ENCODE measurements around the gene SSBP3.
"Not testable (repeated sequence)": the region's sequence is repeated elsewhere in the genome, so short reads cannot be mapped to it uniquely, and the experiment has no call there.

SSBP3 gene

GRCh38 chr1:54212872-54213271 is 193.3 kb downstream of the SSBP3 start:
- DNase-seq (ENCODE audit: low read depth): no peak
- no peak overlapping the region for H3K4me3 ChIP-seq (replicated peaks; ENCODE audit: low read depth, low read length)
- no peak for TF ChIP-seq CTCF (IDR thresholded peaks at IDR 0.05; ENCODE audit: low read length, missing control alignments)

GRCh38 chr1:54207896-54208295 is 198.3 kb downstream of the SSBP3 start:
- not testable (repeated sequence) for DNase-seq (ENCODE audit: low read depth); H3K4me3 ChIP-seq (replicated peaks; ENCODE audit: low read depth, low read length)

DNA sequence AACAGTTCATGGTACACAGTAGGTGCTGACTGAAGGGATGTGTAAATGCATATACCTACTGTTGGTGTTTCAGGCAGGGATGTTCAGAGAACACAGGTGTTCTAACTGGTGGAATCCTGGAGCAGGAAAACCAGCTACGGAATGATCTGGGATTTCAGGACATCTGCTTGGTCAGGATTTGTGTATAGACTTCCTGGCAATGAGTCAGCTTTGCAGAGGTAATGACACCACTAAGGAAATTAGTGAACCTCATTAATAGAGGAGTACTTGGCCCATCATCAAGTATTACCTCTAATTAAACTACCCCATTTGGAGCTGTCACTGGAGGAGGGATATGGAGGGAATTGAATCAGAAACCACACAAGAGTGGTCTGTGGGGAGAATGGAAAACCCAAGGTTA is 198.9 kb downstream of the SSBP3 start:
- no peak for DNase-seq (ENCODE audit: low read depth)

DNA sequence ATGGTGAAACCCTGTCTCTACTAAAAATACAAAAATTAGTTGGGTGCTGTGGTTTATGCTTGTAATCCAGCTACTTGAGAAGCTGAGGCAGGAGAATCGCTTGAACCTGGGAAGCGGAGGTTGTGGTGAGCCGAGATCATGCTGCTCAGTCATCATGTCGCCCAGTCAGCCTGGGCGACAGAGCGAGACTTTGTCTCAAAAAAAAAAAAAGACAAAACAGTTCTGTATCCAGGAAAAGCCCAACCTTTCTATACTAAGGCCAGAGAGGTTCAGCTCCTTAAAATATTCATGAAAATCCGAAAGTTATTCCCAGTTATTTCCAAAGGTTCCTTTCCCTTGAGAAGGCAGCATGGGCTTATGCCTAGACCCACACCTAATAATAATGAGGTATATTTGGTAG is 202.0 kb downstream of the SSBP3 start:
- no peak for DNase-seq (ENCODE audit: low read depth)
- no peak for TF ChIP-seq CTCF (IDR thresholded peaks at IDR 0.05; ENCODE audit: low read length, missing control alignments)
- H3K4me3 ChIP-seq (replicated peaks; ENCODE audit: low read depth, low read length): no peak overlapping the region

More for the DNA sequence above, 198.9 kb downstream of the SSBP3 start:
- no peak for TF ChIP-seq CTCF (IDR thresholded peaks at IDR 0.05; ENCODE audit: low read length, missing control alignments)
- H3K4me3 ChIP-seq (replicated peaks; ENCODE audit: low read depth, low read length): no peak overlapping the region

- TF ChIP-seq CTCF (IDR thresholded peaks at IDR 0.05; ENCODE audit: low read length, missing control alignments): no peak
- no peak for DNase-seq (ENCODE audit: low read depth)
- H3K4me3 ChIP-seq (replicated peaks; ENCODE audit: low read depth, low read length): peak overlapping the region; percentile 97
These were observed 205.6 kb downstream of the SSBP3 start for GRCh38 chr1:54200519-54200997.

- H3K4me3 ChIP-seq (replicated peaks; ENCODE audit: low read depth, low read length): peak within 1 kb of the TSS; percentile 97
- TF ChIP-seq CTCF (IDR thresholded peaks at IDR 0.05; ENCODE audit: low read length, missing control alignments): no peak
- peak; percentile 98 for DNase-seq (ENCODE audit: low read depth)
These were observed 206.3 kb downstream of the SSBP3 start, which contains the start of the genes CYB5RL and MRPL37 for GRCh38 chr1:54199765-54200518. Gene CYB5RL (minus strand): TSS chr1:54200030. CDS start chr1:54195616, 4,414 bp downstream. Gene MRPL37 (plus strand): TSS chr1:54200167. CDS start chr1:54200244, 77 bp downstream.

DNA sequence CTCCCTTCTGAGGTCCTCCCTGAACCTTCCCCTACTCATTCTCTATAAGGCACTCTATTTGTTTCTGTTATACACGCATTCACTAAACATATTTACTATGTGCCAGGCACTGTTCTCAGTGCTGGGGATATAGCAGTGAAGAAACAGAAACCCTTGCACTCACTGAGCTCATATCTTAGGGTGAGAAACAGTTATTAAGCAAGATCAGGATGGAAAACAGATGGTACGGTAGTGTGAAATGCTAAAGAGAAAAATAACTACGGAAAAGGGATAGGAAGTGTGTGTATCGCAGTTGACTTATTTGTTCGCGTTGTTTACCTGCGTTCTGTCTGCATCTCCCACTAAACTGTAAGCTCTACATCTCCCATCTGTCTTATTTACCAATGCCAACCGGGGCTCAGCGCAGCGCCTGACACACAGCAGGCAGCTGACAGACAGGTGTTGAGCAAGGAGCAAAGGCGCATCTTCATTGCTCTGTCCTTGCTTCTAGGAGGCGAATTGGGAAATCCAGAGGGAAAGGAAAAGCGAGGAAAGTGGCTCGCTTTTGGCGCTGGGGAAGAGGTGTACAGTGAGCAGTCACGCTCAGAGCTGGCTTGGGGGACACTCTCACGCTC is 206.9 kb downstream of the SSBP3 start:
- DNase-seq (ENCODE audit: low read depth): no peak
- TF ChIP-seq CTCF (IDR thresholded peaks at IDR 0.05; ENCODE audit: low read length, missing control alignments): no peak
- peak overlapping the region; percentile 97 for H3K4me3 ChIP-seq (replicated peaks; ENCODE audit: low read depth, low read length)

Measured in fibroblast of pulmonary artery (primary cell).